ACC112 (cell line): ENCODE results near the gene ZFP36L1.

Experiments used
- H2AFZ ChIP-seq: fragments of 200-600 bp; sonication (generic); one replicate; pipeline ENCODE4 v1.6.0; 2017; ENCODE audit warnings: antibody characterized with exemption, low read length; ENCODE audit not compliant: unreplicated experiment
- H3K27ac ChIP-seq: fragments of 200-600 bp; sonication (generic); 2 replicates; pipeline ENCODE4 v1.5.1; 2014; ENCODE audit warnings: low read depth, mild to moderate bottlenecking, antibody characterized with exemption, low read length, moderate library complexity
- H3K27me3 ChIP-seq: fragments of 200-600 bp; sonication (generic); 2 replicates; pipeline ENCODE4 v1.6.1; 2014; ENCODE audit warnings: mild to moderate bottlenecking, antibody characterized with exemption, low read length, moderate library complexity, mixed read lengths; ENCODE audit not compliant: insufficient read depth
- H3K36me3 ChIP-seq: fragments of 200-600 bp; sonication (generic); 2 replicates; pipeline ENCODE4 v1.6.1; 2016; ENCODE audit warnings: mild to moderate bottlenecking, antibody characterized with exemption, low read length, moderate library complexity, mixed read lengths; ENCODE audit not compliant: insufficient read depth
- H3K4me1 ChIP-seq: fragments of 200-600 bp; sonication (generic); one replicate; pipeline ENCODE4 v1.6.1; 2016; ENCODE audit warnings: low read length, mixed read lengths; ENCODE audit not compliant: insufficient read depth, unreplicated experiment, control insufficient read depth
- H3K4me3 ChIP-seq: fragments of 200-600 bp; sonication (generic); 2 replicates; pipeline ENCODE4 v1.5.1; 2014; ENCODE audit warnings: mild to moderate bottlenecking, low read depth, low read length
- H3K79me2 ChIP-seq: fragments of 200-600 bp; sonication (generic); one replicate; pipeline ENCODE4 v1.6.0; 2016; ENCODE audit warnings: low read length; ENCODE audit not compliant: control insufficient read depth, unreplicated experiment, insufficient read depth

The ZFP36L1 gene

DNA sequence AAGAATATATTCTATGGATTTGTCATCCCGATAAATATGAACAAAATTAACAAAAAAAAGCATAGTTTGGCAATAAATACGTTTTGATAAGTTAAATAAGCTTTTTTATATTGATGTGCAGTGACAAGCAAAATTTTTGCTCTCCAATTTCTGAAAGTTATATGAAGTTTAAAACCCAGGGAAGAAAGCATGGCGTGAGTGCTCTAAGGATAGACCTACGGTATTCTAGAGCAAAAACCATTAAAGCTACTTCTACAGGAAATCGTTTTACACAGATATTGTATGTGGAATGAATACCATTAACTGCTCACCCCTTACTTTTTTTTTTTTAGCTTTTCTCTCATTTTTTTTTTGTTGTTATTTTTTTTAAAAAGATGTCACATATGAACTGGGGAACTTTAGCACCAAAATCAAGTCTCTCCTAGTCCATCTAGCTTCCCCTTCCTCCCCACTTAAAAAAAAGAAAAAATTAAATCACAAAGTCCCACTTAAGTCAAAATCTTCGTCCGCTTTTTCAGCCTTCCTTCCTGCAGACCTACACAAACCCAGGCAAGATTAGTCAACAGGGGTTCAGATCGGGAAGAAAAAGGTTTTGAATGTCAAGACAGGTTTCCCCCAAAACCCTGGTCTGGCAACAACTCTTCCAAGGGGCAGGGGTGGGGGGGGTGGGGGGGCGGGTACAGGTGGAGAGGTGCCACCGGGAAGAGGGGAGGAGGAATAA lies 4.4 kb downstream of the ZFP36L1 start:
- Histone ChIP-seq H2AFZ (no peak overlapping the region), H3K79me2 (peaks cover 52% of the 10 kb centered on the region), H3K36me3 (peaks cover 46% of the 10 kb centered on the region), H3K27ac (peak overlapping the region; percentile 95), H3K4me1 (peaks cover 43% of the 10 kb centered on the region), H3K4me3 (peak overlapping the region; percentile 96), H3K27me3 (no peaks in the 10 kb centered on the region)

DNA sequence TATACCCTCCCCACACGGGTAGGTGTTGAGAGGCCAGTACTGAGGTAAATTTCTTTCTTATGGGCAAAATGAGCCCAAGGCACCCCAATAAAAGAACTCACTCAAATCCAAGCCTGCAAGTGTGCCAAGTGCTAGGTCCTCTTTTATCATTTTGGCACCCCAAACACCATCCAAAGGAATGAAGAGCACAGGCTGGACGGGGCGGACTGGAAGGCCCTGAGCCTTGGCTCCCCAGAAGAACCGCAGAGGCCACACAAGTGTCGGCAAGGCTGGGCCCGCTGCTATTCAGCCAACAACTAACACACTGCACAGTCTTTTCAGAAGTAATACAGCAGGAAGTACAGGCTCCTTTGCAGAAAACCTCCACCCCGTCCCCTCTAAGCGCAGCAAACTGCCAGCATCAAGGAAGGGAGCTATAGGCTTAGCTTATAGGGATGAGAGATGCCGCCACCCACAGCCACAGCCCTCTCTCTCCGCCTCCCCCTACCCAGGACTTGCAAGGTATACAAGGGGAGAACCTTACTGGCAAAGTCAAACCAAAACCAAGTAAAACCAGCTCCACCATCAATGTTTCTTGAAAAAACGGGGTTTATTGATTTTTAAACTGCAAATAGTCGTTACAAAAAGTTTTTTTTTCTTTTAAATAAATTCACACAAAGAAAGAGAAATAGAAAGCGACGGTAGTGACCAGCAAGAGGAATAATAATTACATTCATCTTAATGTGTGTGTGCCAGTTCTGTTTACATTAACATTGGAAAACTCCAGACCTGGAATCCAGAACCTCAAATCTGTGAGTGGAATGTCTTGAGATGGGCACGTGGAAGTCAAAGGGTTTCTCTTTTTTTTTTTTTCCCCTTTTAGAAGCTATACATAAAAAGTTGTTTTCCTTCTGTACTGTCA lies 5.5 kb downstream of the ZFP36L1 start:
- Histone ChIP-seq H3K4me3 (peak overlapping the region; percentile 57), H3K27ac (peak overlapping the region; percentile 95)

DNA sequence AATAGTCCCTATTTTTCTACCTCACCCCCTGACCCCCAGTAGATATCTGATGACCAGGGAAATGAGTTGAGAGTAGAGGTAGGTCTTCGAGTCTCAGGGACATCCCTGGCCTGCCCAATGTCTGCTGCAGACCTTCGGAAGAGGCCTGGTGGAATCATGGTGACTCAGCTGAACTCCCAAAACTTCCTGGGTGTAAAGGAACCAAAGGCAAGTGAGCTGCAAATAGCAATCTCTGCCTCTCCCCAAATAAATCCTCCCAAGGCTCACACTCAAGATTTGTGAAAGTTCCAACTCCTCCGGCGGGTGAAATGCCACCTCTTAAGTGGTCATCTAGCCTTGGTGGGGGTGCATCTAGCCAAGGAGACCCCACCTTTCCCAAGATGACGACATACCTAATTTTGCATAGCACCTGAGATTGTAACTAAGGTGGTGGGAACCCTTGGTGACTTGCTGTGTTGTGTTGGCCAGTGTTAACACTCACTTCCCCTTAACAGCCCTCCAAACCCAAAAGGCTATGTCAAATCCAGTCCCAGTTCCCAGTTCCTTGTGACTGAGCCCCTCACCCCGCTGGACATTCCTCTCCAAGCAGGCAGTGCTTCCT lies 6.3 kb downstream of the ZFP36L1 start:
- Histone ChIP-seq H2AFZ (no peak overlapping the region), H3K36me3 (peaks cover 37% of the 10 kb centered on the region), H3K4me1 (peaks cover 43% of the 10 kb centered on the region), H3K27ac (peak overlapping the region; percentile 95), H3K4me3 (no peak overlapping the region), H3K79me2 (peaks cover 38% of the 10 kb centered on the region), H3K27me3 (no peaks in the 10 kb centered on the region)

More for the DNA sequence above, 5.5 kb downstream of the ZFP36L1 start:
- Histone ChIP-seq H3K4me1 (peaks cover 43% of the 10 kb centered on the region), H3K79me2 (peaks cover 46% of the 10 kb centered on the region), H3K27me3 (no peaks in the 10 kb centered on the region), H2AFZ (no peak overlapping the region), H3K36me3 (peaks cover 43% of the 10 kb centered on the region)

DNA sequence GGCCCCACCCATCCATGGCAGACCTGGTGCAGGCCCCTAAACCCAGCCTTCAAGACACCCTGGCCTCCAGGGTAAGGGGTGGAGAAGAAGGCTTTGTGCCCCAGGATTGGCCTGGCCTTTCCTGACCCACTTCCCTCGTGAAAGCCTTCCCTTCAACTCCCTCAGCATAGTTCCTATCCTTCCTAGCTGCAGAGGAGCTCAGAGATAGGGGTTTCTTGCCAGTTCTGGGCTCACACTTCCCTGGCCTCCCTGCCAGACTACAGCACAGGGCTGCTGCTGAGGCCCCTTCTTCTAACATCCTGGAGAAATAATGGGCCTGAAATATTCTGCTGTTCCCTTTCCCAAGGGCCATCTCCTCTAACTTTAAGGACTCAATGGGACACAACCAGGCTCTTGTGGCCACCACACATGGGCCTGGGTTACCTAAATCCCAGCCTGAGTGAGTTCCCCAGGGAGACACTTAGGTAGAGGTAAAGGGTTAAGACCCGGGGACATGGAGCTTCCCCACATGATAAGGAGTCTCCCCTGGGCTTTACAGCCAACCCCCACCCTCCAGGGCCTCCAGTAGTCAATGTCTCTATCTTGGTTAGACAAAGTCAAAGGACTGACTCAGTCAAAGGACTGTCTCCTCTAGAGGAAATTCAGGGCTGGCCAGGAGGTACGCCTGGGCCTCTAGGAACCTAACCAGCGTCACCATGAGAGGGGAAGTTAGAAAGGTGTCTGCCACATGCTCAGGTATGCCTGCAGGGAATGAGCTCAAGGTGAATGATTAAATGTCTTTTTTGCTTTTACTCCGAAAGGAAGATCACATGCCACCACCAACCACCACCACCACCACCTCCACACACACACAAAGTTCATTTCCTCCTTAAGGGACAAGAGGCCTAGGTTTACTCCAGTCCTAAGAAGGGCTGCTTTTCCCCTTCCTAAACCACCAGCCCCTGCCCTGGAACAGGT lies 7.1 kb downstream of the ZFP36L1 start:
- Histone ChIP-seq H3K27me3 (no peaks in the 10 kb centered on the region), H3K36me3 (peaks cover 29% of the 10 kb centered on the region), H3K4me1 (peaks cover 50% of the 10 kb centered on the region), H3K79me2 (peaks cover 33% of the 10 kb centered on the region), H3K27ac (peak overlapping the region; percentile 95), H2AFZ (no peak overlapping the region), H3K4me3 (no peak overlapping the region)

DNA sequence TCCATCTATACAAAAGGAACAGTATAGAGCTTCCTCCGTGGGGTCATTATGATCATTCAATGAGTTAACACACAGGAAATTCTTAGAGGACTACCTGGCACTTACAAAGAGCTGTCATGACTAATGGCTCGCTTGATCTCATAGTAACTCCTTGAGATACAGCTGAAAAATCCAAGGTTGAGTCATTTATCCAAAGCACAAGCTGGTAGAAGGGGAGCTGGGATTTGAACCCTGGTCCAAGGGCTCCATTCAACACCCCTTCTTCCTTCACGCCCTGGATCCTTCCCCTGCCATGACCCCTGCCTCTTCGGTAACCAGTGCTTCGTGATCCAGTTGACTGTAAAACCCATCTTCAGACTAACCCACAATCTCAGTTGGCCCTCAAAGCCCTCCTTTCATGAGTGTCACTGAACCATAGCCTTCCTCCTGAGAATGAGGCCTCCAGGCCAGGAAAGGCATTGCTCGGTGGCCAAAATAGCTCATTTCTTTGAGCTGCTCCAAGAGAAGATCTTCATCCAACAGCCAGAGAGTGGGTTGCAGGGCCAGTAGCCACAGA lies 7.8 kb downstream of the ZFP36L1 start:
- Histone ChIP-seq H3K27me3 (no peaks in the 10 kb centered on the region), H3K4me3 (no peak overlapping the region), H3K4me1 (peaks cover 57% of the 10 kb centered on the region), H3K36me3 (peaks cover 22% of the 10 kb centered on the region), H3K79me2 (peaks cover 25% of the 10 kb centered on the region), H3K27ac (peak overlapping the region; percentile 95), H2AFZ (no peak overlapping the region)

DNA sequence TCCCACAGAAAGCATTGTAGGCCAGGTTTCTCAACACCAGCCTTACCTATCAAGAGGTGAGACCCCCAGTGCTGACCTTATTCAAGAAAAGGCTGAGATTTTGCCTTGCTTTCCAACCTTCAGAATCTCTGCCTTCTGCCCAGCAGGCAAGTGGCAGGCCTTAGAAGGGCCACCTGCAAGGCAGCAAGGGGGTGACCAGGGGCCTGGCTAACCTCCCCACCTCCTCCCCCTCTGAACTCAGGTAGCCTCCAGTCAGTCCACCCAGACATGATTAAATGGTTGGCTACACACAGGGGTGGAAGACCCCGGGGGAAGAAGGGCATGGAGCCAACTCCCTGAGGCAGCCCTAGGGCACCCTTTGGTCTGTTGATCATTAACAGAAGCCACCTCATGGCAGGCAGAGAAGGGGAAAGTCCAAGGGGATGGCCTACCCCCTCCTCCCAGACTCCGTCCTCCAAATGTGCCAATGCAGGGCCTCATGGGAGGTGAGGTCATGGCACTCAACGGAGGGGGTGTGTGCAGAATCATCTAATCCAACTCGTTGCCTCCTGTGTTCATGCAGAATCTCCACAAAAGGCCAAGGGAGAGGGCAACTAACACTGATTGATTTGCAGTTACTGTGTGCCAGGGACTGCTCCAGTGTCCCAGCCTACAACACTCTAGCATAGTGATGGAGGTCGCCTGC lies 8.5 kb downstream of the ZFP36L1 start:
- H3K4me1 ChIP-seq: peaks cover 64% of the 10 kb centered on the region
- peak overlapping the region; percentile 95 for H3K27ac ChIP-seq
- peaks cover 18% of the 10 kb centered on the region for H3K79me2 ChIP-seq
- no peaks in the 10 kb centered on the region for H3K27me3 ChIP-seq
- H2AFZ ChIP-seq: no peak overlapping the region
- peaks cover 15% of the 10 kb centered on the region for H3K36me3 ChIP-seq
- no peak overlapping the region for H3K4me3 ChIP-seq

DNA sequence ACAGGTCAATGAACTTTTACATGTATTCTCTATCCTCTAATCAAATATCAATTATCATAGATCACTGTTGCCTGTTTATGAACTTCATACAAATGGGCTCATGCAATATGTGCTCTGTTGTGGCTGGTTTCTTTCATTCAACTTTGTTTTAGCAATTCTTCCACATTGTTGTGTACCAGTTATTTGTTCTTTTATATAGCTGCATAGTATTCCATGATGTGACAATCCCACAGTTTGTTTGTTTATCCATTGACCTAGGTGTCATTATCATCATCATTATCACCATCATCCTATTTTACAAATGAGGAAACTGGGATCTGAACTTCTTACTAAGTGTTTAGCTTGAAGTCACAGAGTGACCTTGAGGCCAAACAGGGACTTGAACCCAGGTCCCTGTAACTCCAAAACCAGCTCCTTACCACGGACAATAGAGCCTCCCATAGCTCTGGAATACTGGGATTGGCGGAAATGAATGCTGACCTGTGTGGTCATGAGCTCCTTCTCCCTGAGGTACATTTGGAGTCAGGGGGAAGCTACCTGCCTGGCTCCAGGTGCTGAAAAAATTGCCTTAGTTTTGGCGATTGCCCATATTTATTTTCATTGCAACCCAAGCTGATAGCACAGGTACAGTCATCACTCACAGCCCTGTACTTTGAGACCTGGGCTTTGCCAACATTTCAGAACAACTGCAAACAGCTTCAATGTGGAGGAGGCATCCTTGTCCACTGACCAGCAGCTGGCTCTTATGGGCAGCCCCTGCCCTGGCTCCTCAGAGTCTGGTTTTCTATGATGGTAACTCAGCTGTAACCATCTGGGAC lies 9.2 kb downstream of the ZFP36L1 start:
- peak overlapping the region; percentile 95 for H3K27ac ChIP-seq

DNA sequence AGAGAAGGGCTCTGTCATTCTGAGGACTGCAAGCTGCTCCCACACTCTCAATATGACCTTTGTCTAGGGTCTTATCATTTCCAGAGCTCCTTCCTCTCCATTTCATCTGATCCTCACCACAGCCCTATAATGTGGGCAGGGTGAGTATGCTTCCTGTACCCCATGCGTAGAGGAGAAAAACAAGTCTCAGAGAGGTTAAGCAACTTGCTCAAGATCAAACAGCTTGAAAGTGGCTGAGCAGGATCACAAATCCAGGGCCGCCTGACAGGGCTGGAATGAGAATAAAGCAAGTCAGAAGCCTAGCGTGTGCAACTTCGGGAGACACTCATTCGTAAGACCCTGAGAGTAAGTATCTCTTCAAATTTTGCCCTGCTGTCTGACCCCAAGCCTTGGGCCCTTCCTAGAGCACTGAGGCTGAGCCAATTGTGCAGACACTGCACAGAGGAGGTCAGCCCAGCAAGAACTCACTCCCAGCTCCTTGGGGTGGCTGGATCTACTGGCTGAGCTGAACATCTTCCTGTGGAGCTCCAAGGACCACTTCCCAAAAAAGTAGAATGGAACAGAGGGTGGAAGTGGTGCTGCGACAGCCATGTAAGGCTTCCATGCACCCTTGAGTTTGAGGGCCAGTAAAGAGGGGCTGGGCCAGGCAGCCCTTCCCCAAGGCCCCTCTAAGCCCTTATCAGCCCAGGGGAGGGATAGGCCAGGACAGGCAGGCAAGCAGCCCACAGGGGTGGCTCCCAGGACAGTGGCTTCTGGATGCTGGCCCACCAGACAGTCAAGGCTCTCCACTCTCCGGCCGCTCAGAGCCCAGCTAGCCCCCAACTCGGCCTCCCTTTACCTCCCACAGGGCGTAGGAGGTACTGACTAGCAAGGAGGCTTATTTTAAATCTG lies 10.5 kb downstream of the ZFP36L1 start:
- Histone ChIP-seq H2AFZ (no peak overlapping the region), H3K27ac (no peak overlapping the region), H3K36me3 (peaks cover 1% of the 10 kb centered on the region; the same call in 1 of the 2 replicates), H3K4me3 (no peak overlapping the region), H3K27me3 (no peaks in the 10 kb centered on the region), H3K79me2 (peaks cover 6% of the 10 kb centered on the region), H3K4me1 (peaks cover 72% of the 10 kb centered on the region)

More for the DNA sequence above, 9.2 kb downstream of the ZFP36L1 start:
- Histone ChIP-seq H3K36me3 (peaks cover 12% of the 10 kb centered on the region), H3K79me2 (peaks cover 12% of the 10 kb centered on the region), H3K27me3 (no peaks in the 10 kb centered on the region), H3K4me1 (peaks cover 72% of the 10 kb centered on the region), H2AFZ (no peak overlapping the region), H3K4me3 (no peak overlapping the region)
